Liver (tissue), 3 donors: ENCODE measurements around the gene C1orf53.

Experiments
- ATF3 ChIP-seq: IDR thresholded peaks from 2 replicates; pipeline ENCODE4 v1.6.1; 2016; ENCODE audit warnings: antibody characterized with exemption
- CTCF ChIP-seq: fragments of 150-350 bp; IDR thresholded peaks from 2 replicates; pipeline ENCODE4 v1.5.1; 2017; ENCODE audit warnings: improper control_type of control experiment, low read depth, low read length; ENCODE audit not compliant: missing input control
- GABPA ChIP-seq, 2 donors: IDR thresholded peaks in 1 of 2; conservative IDR thresholded peaks in 1 of 2; 2 replicates each; pipeline ENCODE4 v1.6.1; 2016; ENCODE audit warnings: antibody characterized with exemption in 2 of 2, mild to moderate bottlenecking in 1 of 2, moderate library complexity in 1 of 2
- RAD21 ChIP-seq, 2 donors: IDR thresholded peaks; 2 replicates each; pipeline ENCODE4 v1.6.1; 2016; ENCODE audit warnings: antibody characterized with exemption in 2 of 2, mild to moderate bottlenecking in 2 of 2
- REST ChIP-seq: IDR thresholded peaks from 2 replicates; pipeline ENCODE4 v1.6.1; 2016; ENCODE audit warnings: antibody characterized with exemption, mild to moderate bottlenecking
- SP1 ChIP-seq: IDR thresholded peaks from 2 replicates; pipeline ENCODE4 v1.6.1; 2018; ENCODE audit warnings: antibody characterized with exemption, mild to moderate bottlenecking
- TAF1 ChIP-seq: conservative IDR thresholded peaks from 2 replicates; pipeline ENCODE4 v1.6.1; 2016; ENCODE audit warnings: antibody characterized with exemption, mild to moderate bottlenecking
- YY1 ChIP-seq: IDR thresholded peaks from 2 replicates; pipeline ENCODE4 v1.6.1; 2016; ENCODE audit warnings: antibody characterized with exemption, mild to moderate bottlenecking
- donor health status: healthy.
- donor health status: healthy.

GRCh38 chr1:197919346-197920066 lies 17.1 kb downstream of the C1orf53 start:
- no peak for TF ChIP-seq REST
- no peak for TF ChIP-seq TAF1
- no peak for TF ChIP-seq RAD21 (IDR thresholded peaks at IDR 0.05)
- TF ChIP-seq YY1 = no peak
- no peak for TF ChIP-seq CTCF
- no peak for TF ChIP-seq GABPA (IDR thresholded peaks at IDR 0.05 in 1 of 2, conservative IDR thresholded peaks at IDR 0.05 in 1 of 2)
- no peak for TF ChIP-seq ATF3
- no peak for TF ChIP-seq SP1
